Endothelial cell (in vitro differentiated cells): ENCODE results near the gene SUFU. TPM values are rescaled to one million over a fixed set of nuclear protein-coding genes. Genes with fewer than 3 reads are reported as not detected.
A peak's percentile ranks its signal among the peaks of the same experiment; 100 is the strongest.

Experiments used
- DNase-seq: peaks from one replicate; pipeline ENCODE4 v3.0.0; 2021; ENCODE audit warnings: low spot score
- H3K27ac Mint-ChIP-seq: one replicate; pipeline ENCODE4 v1.8.0; 2021; ENCODE audit warnings: mixed read lengths, inconsistent platforms; ENCODE audit not compliant: unreplicated experiment
- H3K27me3 Mint-ChIP-seq: one replicate; pipeline ENCODE4 v1.8.0; 2021; ENCODE audit warnings: mild to moderate bottlenecking, moderate library complexity, mixed read lengths, inconsistent platforms; ENCODE audit not compliant: unreplicated experiment
- H3K36me3 Mint-ChIP-seq: one replicate; pipeline ENCODE4 v1.8.0; 2021; ENCODE audit warnings: mild to moderate bottlenecking, low read depth, mixed read lengths, inconsistent platforms; ENCODE audit not compliant: unreplicated experiment
- H3K4me1 Mint-ChIP-seq: one replicate; pipeline ENCODE4 v1.8.0; 2021; ENCODE audit warnings: mild to moderate bottlenecking, mixed read lengths, inconsistent platforms; ENCODE audit not compliant: unreplicated experiment
- H3K4me3 Mint-ChIP-seq: one replicate; pipeline ENCODE4 v1.8.0; 2021; ENCODE audit warnings: mild to moderate bottlenecking, mixed read lengths, inconsistent platforms; ENCODE audit not compliant: unreplicated experiment
- H3K9me3 Mint-ChIP-seq: one replicate; pipeline ENCODE4 v1.8.0; 2021; ENCODE audit warnings: mixed read lengths, inconsistent platforms; ENCODE audit not compliant: unreplicated experiment
- CTCF ChIP-seq: fragments of 200-600 bp; sonication (generic); IDR thresholded peaks from one replicate; pipeline ENCODE4 v1.5.0; 2021; ENCODE audit warnings: antibody characterized with exemption; ENCODE audit not compliant: unreplicated experiment
- total RNA-seq: library from RNA; stranded (reverse); fragmentation: NEBNext Ultra II Directional; extraction: Animal tissue kit (Norgen Biotek cat#: 25700); gene quantifications from one replicate; pipeline ENCODE4 v1.2.1, GENCODE V29; 2021; ENCODE audit not compliant: unreplicated experiment

The SUFU gene
- total RNA-seq, 1 donor from 2014 or later: 44.4 TPM

GRCh38 chr10:102546606-102547320, 43.0 kb downstream of the SUFU start:
- no peak for TF ChIP-seq CTCF
- no peaks in the 10 kb centered on the region for H3K27me3 Mint-ChIP-seq
- H3K36me3 Mint-ChIP-seq: peaks cover 8% of the 10 kb centered on the region
- H3K9me3 Mint-ChIP-seq: no peaks in the 10 kb centered on the region
- H3K4me3 Mint-ChIP-seq: no peak overlapping the region
- DNase-seq: no peak
- peaks cover 14% of the 10 kb centered on the region for H3K4me1 Mint-ChIP-seq
- no peak overlapping the region for H3K27ac Mint-ChIP-seq

- H3K4me1 Mint-ChIP-seq: peaks cover 14% of the 10 kb centered on the region
- DNase-seq: no peak
- TF ChIP-seq CTCF: no peak
- no peaks in the 10 kb centered on the region for H3K27me3 Mint-ChIP-seq
- peaks cover 17% of the 10 kb centered on the region for H3K36me3 Mint-ChIP-seq
- no peak overlapping the region for H3K4me3 Mint-ChIP-seq
- no peaks in the 10 kb centered on the region for H3K9me3 Mint-ChIP-seq
- H3K27ac Mint-ChIP-seq: no peak overlapping the region
These were observed 45.8 kb downstream of the SUFU start for GRCh38 chr10:102549549-102549948.

DNA sequence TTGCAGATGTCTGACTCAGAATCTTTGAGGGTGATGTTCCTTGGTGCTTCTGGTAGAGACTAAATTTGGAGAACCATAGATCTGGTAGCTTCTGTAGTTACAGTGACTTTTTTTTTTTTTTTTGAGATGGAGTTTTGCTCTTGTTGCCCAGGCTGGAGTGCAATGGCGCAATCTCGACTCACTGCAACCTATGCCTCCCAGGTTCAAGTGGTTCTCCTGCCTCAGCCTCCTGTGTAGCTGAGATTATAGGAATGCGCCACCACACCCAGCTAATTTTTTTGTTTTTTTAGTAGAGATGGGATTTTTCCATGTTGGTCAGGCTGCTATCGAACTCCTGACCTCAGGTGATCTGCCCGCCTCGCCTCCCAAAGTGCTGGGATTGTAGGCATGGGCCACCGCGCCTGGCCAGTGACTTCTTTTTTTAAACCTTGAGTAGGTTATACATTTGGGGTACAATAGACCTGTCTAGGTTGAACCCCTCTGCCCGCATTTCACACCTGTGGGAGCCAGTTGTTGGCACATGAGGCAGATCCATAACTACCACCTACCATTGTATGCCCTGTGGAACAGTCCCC, 47.0 kb downstream of the SUFU start:
- H3K36me3 Mint-ChIP-seq: peaks cover 19% of the 10 kb centered on the region
- no peak overlapping the region for H3K27ac Mint-ChIP-seq
- peaks cover 12% of the 10 kb centered on the region for H3K4me1 Mint-ChIP-seq
- TF ChIP-seq CTCF: no peak
- H3K9me3 Mint-ChIP-seq: no peaks in the 10 kb centered on the region
- no peaks in the 10 kb centered on the region for H3K27me3 Mint-ChIP-seq
- H3K4me3 Mint-ChIP-seq: peak overlapping the region; percentile 23
- no peak for DNase-seq

GRCh38 chr10:102552533-102552932, 48.8 kb downstream of the SUFU start:
- TF ChIP-seq CTCF: no peak
- peaks cover 8% of the 10 kb centered on the region for H3K4me1 Mint-ChIP-seq
- H3K27ac Mint-ChIP-seq: no peak overlapping the region
- H3K4me3 Mint-ChIP-seq: no peak overlapping the region
- H3K36me3 Mint-ChIP-seq: peaks cover 19% of the 10 kb centered on the region
- no peaks in the 10 kb centered on the region for H3K9me3 Mint-ChIP-seq
- no peaks in the 10 kb centered on the region for H3K27me3 Mint-ChIP-seq
- no peak for DNase-seq

DNA sequence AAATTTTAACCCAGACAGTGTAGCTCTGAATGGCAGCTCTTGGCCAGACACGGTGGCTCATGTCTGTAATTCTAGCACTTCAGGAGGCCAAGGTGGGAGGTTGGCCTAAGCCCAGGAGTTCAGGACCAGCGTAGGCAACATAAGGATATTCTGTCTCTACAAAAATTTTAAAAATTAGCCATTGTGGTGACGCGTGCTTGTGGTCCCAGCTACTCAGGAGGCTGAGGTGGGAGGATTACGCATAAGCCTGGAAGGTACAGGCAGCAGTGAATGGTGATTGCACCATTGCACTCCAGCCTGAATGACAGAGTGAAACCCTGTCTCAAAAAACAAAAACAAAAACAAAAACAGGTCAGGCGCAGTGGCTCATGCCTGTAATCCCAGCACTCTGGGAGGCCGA, 50.0 kb downstream of the SUFU start:
- Mint-ChIP-seq H3K27ac (no peak overlapping the region), H3K36me3 (peaks cover 23% of the 10 kb centered on the region), H3K27me3 (peaks cover under 1% of the 10 kb centered on the region), H3K4me1 (peaks cover 10% of the 10 kb centered on the region), H3K4me3 (no peak overlapping the region), H3K9me3 (no peaks in the 10 kb centered on the region)
- no peak for DNase-seq
- TF ChIP-seq CTCF: no peak
